HL-60 (cell line): ENCODE results near the gene FBXL17.

Experiments used
- GABPA ChIP-seq: IDR thresholded peaks from 2 replicates; pipeline ENCODE4 v1.6.1; 2012; ENCODE audit warnings: low read depth
- POLR2AphosphoS5 ChIP-seq: IDR thresholded peaks from 2 replicates; pipeline ENCODE4 v1.6.1; 2012; ENCODE audit warnings: low read depth
- TF ChIP-seq, protein P1 (sequence below): IDR thresholded peaks from one replicate; pipeline ENCODE4 v1.5.1; 2011; ENCODE audit warnings: low read length, control low read depth, inconsistent platforms; ENCODE audit not compliant: insufficient read depth
- TF ChIP-seq, protein P2 (sequence below): IDR thresholded peaks from 2 replicates; pipeline ENCODE4 v1.6.1; 2012; ENCODE audit warnings: low read depth; ENCODE audit not compliant: insufficient replicate concordance

DNA sequence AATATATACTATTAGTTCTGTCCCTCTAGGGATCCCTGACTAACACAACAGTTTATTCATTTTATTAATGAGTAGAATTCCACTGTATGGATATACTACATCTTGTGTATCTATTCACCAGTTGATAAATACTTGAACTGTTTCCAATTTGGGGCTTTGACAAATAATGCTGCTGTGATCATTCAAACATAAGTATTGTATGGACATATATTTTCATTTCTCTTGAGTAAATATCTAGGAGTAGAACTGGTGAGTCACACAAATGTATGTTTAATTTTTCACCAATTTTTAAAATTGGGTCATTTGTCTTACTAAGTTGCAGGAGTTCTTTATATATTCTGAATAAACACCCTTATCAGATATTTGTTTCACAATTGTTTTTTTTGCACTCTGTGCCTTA, 149.1 kb downstream of the FBXL17 start:
- TF ChIP-seq, protein P1, sequence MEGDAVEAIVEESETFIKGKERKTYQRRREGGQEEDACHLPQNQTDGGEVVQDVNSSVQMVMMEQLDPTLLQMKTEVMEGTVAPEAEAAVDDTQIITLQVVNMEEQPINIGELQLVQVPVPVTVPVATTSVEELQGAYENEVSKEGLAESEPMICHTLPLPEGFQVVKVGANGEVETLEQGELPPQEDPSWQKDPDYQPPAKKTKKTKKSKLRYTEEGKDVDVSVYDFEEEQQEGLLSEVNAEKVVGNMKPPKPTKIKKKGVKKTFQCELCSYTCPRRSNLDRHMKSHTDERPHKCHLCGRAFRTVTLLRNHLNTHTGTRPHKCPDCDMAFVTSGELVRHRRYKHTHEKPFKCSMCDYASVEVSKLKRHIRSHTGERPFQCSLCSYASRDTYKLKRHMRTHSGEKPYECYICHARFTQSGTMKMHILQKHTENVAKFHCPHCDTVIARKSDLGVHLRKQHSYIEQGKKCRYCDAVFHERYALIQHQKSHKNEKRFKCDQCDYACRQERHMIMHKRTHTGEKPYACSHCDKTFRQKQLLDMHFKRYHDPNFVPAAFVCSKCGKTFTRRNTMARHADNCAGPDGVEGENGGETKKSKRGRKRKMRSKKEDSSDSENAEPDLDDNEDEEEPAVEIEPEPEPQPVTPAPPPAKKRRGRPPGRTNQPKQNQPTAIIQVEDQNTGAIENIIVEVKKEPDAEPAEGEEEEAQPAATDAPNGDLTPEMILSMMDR = no peak
- TF ChIP-seq, protein P2, sequence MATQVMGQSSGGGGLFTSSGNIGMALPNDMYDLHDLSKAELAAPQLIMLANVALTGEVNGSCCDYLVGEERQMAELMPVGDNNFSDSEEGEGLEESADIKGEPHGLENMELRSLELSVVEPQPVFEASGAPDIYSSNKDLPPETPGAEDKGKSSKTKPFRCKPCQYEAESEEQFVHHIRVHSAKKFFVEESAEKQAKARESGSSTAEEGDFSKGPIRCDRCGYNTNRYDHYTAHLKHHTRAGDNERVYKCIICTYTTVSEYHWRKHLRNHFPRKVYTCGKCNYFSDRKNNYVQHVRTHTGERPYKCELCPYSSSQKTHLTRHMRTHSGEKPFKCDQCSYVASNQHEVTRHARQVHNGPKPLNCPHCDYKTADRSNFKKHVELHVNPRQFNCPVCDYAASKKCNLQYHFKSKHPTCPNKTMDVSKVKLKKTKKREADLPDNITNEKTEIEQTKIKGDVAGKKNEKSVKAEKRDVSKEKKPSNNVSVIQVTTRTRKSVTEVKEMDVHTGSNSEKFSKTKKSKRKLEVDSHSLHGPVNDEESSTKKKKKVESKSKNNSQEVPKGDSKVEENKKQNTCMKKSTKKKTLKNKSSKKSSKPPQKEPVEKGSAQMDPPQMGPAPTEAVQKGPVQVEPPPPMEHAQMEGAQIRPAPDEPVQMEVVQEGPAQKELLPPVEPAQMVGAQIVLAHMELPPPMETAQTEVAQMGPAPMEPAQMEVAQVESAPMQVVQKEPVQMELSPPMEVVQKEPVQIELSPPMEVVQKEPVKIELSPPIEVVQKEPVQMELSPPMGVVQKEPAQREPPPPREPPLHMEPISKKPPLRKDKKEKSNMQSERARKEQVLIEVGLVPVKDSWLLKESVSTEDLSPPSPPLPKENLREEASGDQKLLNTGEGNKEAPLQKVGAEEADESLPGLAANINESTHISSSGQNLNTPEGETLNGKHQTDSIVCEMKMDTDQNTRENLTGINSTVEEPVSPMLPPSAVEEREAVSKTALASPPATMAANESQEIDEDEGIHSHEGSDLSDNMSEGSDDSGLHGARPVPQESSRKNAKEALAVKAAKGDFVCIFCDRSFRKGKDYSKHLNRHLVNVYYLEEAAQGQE = no peak
- TF ChIP-seq POLR2AphosphoS5 (no peak), GABPA (no peak)
